Skeletal muscle tissue (tissue), 4 donors: ENCODE results near the gene CCDC6. TPM values are rescaled to one million over a fixed set of nuclear protein-coding genes. Genes with fewer than 3 reads are reported as not detected.
"Not testable (repeated sequence)": the region's sequence is repeated elsewhere in the genome, so short reads cannot be mapped to it uniquely, and the experiment has no call there.

Experiments
- H3K27ac ChIP-seq: one replicate; pipeline ENCODE4 v1.7.0; 2013; ENCODE audit warnings: mild to moderate bottlenecking, low read depth, low read length, inconsistent platforms
- H3K27me3 ChIP-seq, 3 donors: one replicate each; pipeline ENCODE4 v1.7.0; 2013; ENCODE audit warnings: low read length in 3 of 3; ENCODE audit not compliant: control insufficient read depth in 3 of 3, insufficient read depth in 3 of 3
- H3K36me3 ChIP-seq, 3 donors: one replicate each; pipeline ENCODE4 v1.7.0; 2013; ENCODE audit warnings: low read length in 3 of 3; ENCODE audit not compliant: control insufficient read depth in 3 of 3, insufficient read depth in 3 of 3
- H3K4me1 ChIP-seq, 3 donors: one replicate each; pipeline ENCODE4 v1.7.0; 2013; ENCODE audit warnings: low read length in 3 of 3, mild to moderate bottlenecking in 3 of 3; ENCODE audit not compliant: control insufficient read depth in 3 of 3, insufficient read depth in 3 of 3
- H3K4me3 ChIP-seq, 3 donors: one replicate each; pipeline ENCODE4 v1.7.0; 2013; ENCODE audit warnings: low read length in 3 of 3
- H3K9ac ChIP-seq, 3 donors: one replicate each; pipeline ENCODE4 v1.7.0; 2013; ENCODE audit warnings: low read length in 3 of 3, mild to moderate bottlenecking in 3 of 3, moderate library complexity in 2 of 3, low read depth in 1 of 3
- H3K9me3 ChIP-seq, 3 donors: one replicate each; pipeline ENCODE4 v1.7.0; 2013; ENCODE audit warnings: low read length in 3 of 3; ENCODE audit not compliant: control insufficient read depth in 3 of 3
- total RNA-seq: library from RNA; depleted of rRNA; stranded (reverse); fragments of >200 nt; gene quantifications from one replicate; pipeline ENCODE4 v1.2.3, GENCODE V29; 2014
- donor health status: Osteomylitis.

The CCDC6 gene
- total RNA-seq: 24.5 TPM

- peak within 1 kb of the TSS; percentile 86 to 91 (median 88) for H3K4me3 ChIP-seq
Observed at GRCh38 chr10:59906417-59907202, at the start of gene CCDC6. CCDC6 (minus strand) TSS chr10:59906556; CDS start chr10:59906424, 132 bp downstream.

GRCh38 chr10:59954296-59954695 lies 47.9 kb upstream of the CCDC6 start:
- Histone ChIP-seq H3K4me1 (no peaks in the 10 kb centered on the region), H3K27ac (no peak overlapping the region), H3K4me3 (no peak overlapping the region), H3K36me3 (no peaks in the 10 kb centered on the region), H3K9me3 (no peaks in the 10 kb centered on the region), H3K27me3 (no peaks in the 10 kb centered on the region), H3K9ac (no peak overlapping the region)

More at GRCh38 chr10:59906417-59907202, at the start of gene CCDC6:
- Histone ChIP-seq H3K9ac (peak within 1 kb of the TSS; percentile 89 to 92 (median 91)), H3K27ac (peak within 1 kb of the TSS; percentile 83), H3K27me3 (no peaks in the 10 kb centered on the region), H3K4me1 (peaks cover 13 to 26% (median 24%) of the 10 kb centered on the region in 3 donors), H3K36me3 (no peaks in the 10 kb centered on the region), H3K9me3 (no peaks in the 10 kb centered on the region)

DNA sequence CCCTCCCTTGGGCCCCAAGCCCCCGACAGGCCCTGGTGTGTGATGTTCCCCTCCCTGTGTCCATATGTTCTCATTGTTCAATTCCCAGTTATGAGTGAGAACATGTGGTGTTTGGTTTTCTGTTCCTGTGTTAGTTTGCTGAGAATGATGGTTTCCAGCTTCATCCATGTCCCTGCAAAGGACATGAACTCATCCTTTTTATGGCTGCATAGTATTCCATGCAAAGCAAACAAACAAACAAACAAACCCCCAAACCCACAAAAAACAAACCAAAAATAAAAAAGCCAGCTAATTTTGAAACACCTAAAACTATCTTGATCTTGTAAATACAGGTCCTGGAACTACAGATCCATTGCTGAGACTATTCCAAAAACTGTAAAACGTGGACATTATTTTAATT lies 47.4 kb upstream of the CCDC6 start:
- not testable (repeated sequence) for H3K4me1 ChIP-seq, H3K9ac ChIP-seq, H3K4me3 ChIP-seq

GRCh38 chr10:59950105-59950504 lies 43.7 kb upstream of the CCDC6 start:
- Histone ChIP-seq H3K4me1 (no peaks in the 10 kb centered on the region), H3K27ac (no peak overlapping the region), H3K9ac (no peak overlapping the region), H3K4me3 (no peak overlapping the region), H3K27me3 (no peaks in the 10 kb centered on the region), H3K9me3 (no peaks in the 10 kb centered on the region), H3K36me3 (no peaks in the 10 kb centered on the region)

More for the DNA sequence above, 47.4 kb upstream of the CCDC6 start:
- not testable (repeated sequence) for H3K27me3 ChIP-seq, H3K27ac ChIP-seq, H3K36me3 ChIP-seq, H3K9me3 ChIP-seq

DNA sequence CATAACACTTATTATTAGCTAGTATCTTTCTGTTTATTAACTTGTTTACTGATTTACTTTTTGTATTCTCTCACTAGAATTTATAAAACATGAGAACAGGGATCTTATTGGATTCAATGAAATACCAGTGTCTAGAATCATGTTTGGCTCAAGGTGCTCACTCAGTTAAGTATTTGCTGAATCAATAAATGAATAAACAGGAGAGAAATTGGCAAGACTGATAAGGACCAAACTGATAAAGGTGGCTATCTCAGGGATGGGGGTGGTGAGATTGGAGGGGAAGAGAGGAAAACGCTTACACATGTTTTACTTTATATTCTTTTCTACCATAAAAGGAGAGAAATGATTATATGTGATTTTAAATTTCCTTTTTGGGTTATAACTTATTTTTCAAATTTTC lies 43.3 kb upstream of the CCDC6 start:
- Histone ChIP-seq H3K27me3 (no peaks in the 10 kb centered on the region), H3K27ac (no peak overlapping the region), H3K36me3 (no peaks in the 10 kb centered on the region), H3K9me3 (no peaks in the 10 kb centered on the region), H3K4me3 (no peak overlapping the region), H3K9ac (no peak overlapping the region), H3K4me1 (no peaks in the 10 kb centered on the region)

DNA sequence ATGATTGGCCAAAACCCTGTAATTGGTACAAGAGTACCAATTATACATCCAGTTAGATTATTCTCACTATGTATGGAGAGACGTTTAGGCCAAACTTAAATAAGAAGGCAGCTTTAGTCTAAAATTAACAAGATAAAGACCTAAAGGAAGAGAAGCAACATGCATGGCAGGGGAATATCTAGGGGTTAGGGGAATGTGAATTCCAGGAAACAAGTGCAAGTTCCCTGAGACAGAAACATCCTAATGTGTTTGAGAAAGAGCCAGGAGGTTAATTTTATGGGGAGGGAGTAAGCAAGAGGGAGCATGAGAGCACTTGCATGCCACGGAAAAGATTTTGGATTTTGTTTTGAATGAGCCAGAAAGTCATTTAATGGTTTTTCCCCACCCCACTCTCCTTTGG lies 39.6 kb upstream of the CCDC6 start:
- no peaks in the 10 kb centered on the region for H3K9me3 ChIP-seq
- H3K27me3 ChIP-seq: no peaks in the 10 kb centered on the region
- no peaks in the 10 kb centered on the region for H3K4me1 ChIP-seq
- no peaks in the 10 kb centered on the region for H3K36me3 ChIP-seq
- H3K9ac ChIP-seq: no peak overlapping the region
- no peak overlapping the region for H3K27ac ChIP-seq
- H3K4me3 ChIP-seq: no peak overlapping the region

GRCh38 chr10:59945590-59945989 lies 39.2 kb upstream of the CCDC6 start:
- Histone ChIP-seq H3K27ac (no peak overlapping the region), H3K4me3 (no peak overlapping the region), H3K9me3 (no peaks in the 10 kb centered on the region), H3K27me3 (no peaks in the 10 kb centered on the region), H3K36me3 (no peaks in the 10 kb centered on the region), H3K9ac (no peak overlapping the region), H3K4me1 (no peaks in the 10 kb centered on the region)

DNA sequence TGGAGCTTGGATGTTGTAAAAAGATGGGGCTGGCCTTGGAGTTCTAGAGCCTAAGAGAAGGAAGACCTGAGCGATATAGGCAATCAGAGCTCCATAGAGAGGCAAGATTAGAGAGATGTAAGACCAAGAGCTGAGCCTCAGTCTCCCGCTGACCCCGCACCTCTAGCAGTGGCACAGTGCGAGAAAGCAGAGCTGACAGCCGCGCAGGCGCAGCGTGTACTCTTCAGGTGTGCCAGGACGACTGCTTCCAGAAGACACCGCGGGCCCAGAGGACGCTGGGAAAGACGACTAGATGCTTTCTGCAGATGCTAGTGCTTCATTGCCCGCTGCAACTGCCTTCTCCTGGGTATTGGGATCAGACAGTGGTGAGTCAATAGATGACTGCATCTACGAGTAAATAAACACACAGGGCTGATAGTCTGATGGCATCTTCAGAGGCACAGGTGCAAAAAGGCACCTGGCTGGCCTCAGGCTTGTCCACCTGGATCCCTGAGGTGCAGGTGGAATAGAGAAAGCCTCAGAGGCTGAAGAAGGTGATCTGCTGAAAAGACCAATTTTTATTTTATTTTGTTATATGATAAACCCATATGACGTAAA lies 38.1 kb upstream of the CCDC6 start:
- Histone ChIP-seq H3K9ac (no peak overlapping the region), H3K4me1 (no peaks in the 10 kb centered on the region), H3K9me3 (no peaks in the 10 kb centered on the region), H3K27ac (no peak overlapping the region), H3K36me3 (no peaks in the 10 kb centered on the region), H3K4me3 (no peak overlapping the region), H3K27me3 (no peaks in the 10 kb centered on the region)

GRCh38 chr10:59942556-59942955 lies 36.2 kb upstream of the CCDC6 start:
- H3K4me1 ChIP-seq: no peaks in the 10 kb centered on the region
- no peak overlapping the region for H3K9ac ChIP-seq
- no peaks in the 10 kb centered on the region for H3K9me3 ChIP-seq
- no peaks in the 10 kb centered on the region for H3K27me3 ChIP-seq
- no peak overlapping the region for H3K27ac ChIP-seq
- no peaks in the 10 kb centered on the region for H3K36me3 ChIP-seq
- no peak overlapping the region for H3K4me3 ChIP-seq

GRCh38 chr10:59937720-59938119 lies 31.4 kb upstream of the CCDC6 start:
- Histone ChIP-seq H3K9ac (no peak overlapping the region), H3K4me1 (no peaks in the 10 kb centered on the region), H3K36me3 (no peaks in the 10 kb centered on the region), H3K4me3 (no peak overlapping the region), H3K27ac (no peak overlapping the region), H3K9me3 (no peaks in the 10 kb centered on the region), H3K27me3 (no peaks in the 10 kb centered on the region)
